OCI-LY3 (cell line): ENCODE measurements around the gene FMNL2.

Source experiments
- H2AFZ ChIP-seq: fragments of 200-600, 300-600 bp; shearing (Covaris generic); 2 replicates; pipeline ENCODE4 v1.6.0; 2014; ENCODE audit warnings: antibody characterized with exemption, low read depth, low read length
- H3K27ac ChIP-seq: fragments of 200-600, 300-600 bp; sonication (generic); 2 replicates; pipeline ENCODE4 v1.5.1; 2014; ENCODE audit warnings: mild to moderate bottlenecking, low read length, moderate library complexity, mixed read lengths
- H3K27me3 ChIP-seq: fragments of 200-600, 300-600 bp; sonication (generic); 2 replicates; pipeline ENCODE4 v1.6.1; 2014; ENCODE audit warnings: low read depth, low read length, mixed read lengths
- H3K36me3 ChIP-seq: fragments of 200-600, 300-600 bp; sonication (generic); replicated peaks from 2 replicates; pipeline ENCODE3; 2014; ENCODE audit warnings: low read depth, low read length, mixed read lengths
- H3K4me1 ChIP-seq: fragments of 300-600, 200-600 bp; sonication (generic); 2 replicates; pipeline ENCODE4 v1.6.1; 2014; ENCODE audit warnings: low read length, mixed read lengths
- H3K4me2 ChIP-seq: fragments of 200-600, 300-600 bp; sonication (generic); 2 replicates; pipeline ENCODE4 v1.6.1; 2014; ENCODE audit warnings: low read length, mixed read lengths
- H3K4me3 ChIP-seq: fragments of 300-600, 200-600 bp; sonication (generic); 2 replicates; pipeline ENCODE4 v1.5.1; 2014; ENCODE audit warnings: antibody characterized with exemption, mild to moderate bottlenecking, low read length, moderate library complexity
- H3K79me2 ChIP-seq: fragments of 300-600, 200-600 bp; shearing (Covaris generic); 2 replicates; pipeline ENCODE4 v1.6.1; 2014; ENCODE audit warnings: mild to moderate bottlenecking, low read length, mixed read lengths
- H3K9ac ChIP-seq: fragments of 300-600, 200-600 bp; shearing (Covaris generic); 2 replicates; pipeline ENCODE4 v1.6.0; 2014; ENCODE audit warnings: mild to moderate bottlenecking, low read length, moderate library complexity
- H3K9me3 ChIP-seq: fragments of 200-600, 300-600 bp; shearing (Covaris generic); 2 replicates; pipeline ENCODE4 v1.6.1; 2014; ENCODE audit warnings: low read length, mixed read lengths; ENCODE audit not compliant: insufficient read depth
- H4K20me1 ChIP-seq: fragments of 200-600, 300-600 bp; sonication (generic); 2 replicates; pipeline ENCODE4 v1.6.1; 2016; ENCODE audit warnings: low read length, mixed read lengths; ENCODE audit not compliant: insufficient read depth
- EZH2phosphoT487 ChIP-seq: fragments of 200-600 bp; shearing (Covaris generic); IDR thresholded peaks from 2 replicates; pipeline ENCODE4 v1.6.1; 2018; ENCODE audit warnings: antibody characterized with exemption, mixed run types, low read depth
- TF ChIP-seq, protein P1 (sequence below): fragments of 200-600, 300-600 bp; sonication (generic); IDR thresholded peaks from 2 replicates; pipeline ENCODE4 v1.5.1; 2014; ENCODE audit warnings: antibody characterized with exemption, low read length, low read depth

FMNL2 gene

GRCh38 chr2:152445375-152445774, 110.4 kb downstream of the FMNL2 start:
- no peak overlapping the region for H3K4me2 ChIP-seq
- peaks cover 16% of the 10 kb centered on the region for H3K4me1 ChIP-seq
- no peaks in the 10 kb centered on the region for H3K36me3 ChIP-seq
- no peaks in the 10 kb centered on the region for H4K20me1 ChIP-seq
- TF ChIP-seq, protein P1, sequence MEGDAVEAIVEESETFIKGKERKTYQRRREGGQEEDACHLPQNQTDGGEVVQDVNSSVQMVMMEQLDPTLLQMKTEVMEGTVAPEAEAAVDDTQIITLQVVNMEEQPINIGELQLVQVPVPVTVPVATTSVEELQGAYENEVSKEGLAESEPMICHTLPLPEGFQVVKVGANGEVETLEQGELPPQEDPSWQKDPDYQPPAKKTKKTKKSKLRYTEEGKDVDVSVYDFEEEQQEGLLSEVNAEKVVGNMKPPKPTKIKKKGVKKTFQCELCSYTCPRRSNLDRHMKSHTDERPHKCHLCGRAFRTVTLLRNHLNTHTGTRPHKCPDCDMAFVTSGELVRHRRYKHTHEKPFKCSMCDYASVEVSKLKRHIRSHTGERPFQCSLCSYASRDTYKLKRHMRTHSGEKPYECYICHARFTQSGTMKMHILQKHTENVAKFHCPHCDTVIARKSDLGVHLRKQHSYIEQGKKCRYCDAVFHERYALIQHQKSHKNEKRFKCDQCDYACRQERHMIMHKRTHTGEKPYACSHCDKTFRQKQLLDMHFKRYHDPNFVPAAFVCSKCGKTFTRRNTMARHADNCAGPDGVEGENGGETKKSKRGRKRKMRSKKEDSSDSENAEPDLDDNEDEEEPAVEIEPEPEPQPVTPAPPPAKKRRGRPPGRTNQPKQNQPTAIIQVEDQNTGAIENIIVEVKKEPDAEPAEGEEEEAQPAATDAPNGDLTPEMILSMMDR: no peak
- TF ChIP-seq EZH2phosphoT487: no peak
- H3K27me3 ChIP-seq: 0 out of 2 replicates have a peak, but pooled peaks cover 2% of the 10 kb centered on the region
- no peak overlapping the region for H3K9ac ChIP-seq
- no peak overlapping the region for H2AFZ ChIP-seq
- H3K79me2 ChIP-seq: no peaks in the 10 kb centered on the region
- H3K4me3 ChIP-seq: no peak overlapping the region
- H3K27ac ChIP-seq: no peak overlapping the region
- H3K9me3 ChIP-seq: no peaks in the 10 kb centered on the region

DNA sequence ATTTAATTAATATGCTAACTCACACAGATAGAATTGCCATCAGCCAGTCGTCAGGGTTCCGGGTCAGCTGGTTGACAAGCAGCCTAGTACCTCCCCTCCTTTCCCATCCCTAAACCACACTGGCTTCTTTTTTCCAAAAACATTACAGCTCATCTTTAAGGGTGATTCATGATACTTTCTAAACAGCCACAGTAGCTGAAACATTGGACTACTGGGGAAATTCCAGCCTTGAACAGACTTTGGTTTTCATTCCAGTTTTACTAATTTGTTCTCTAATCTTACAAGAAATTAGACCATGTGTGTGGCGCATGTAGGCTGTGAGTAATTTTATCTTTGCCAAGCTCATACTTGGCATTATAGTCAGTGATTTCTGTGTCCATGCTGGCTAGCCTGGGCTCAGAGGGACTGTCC, 110.8 kb downstream of the FMNL2 start:
- Histone ChIP-seq H3K79me2 (no peaks in the 10 kb centered on the region), H4K20me1 (no peaks in the 10 kb centered on the region), H3K27me3 (no peaks in the 10 kb centered on the region), H3K4me2 (peak overlapping the region; percentile 25; the same call in 1 of the 2 replicates), H3K27ac (no peak overlapping the region), H3K4me1 (peaks cover 16% of the 10 kb centered on the region), H3K9ac (no peak overlapping the region), H2AFZ (no peak overlapping the region), H3K4me3 (no peak overlapping the region), H3K9me3 (no peaks in the 10 kb centered on the region), H3K36me3 (no peaks in the 10 kb centered on the region)
- no peak for TF ChIP-seq EZH2phosphoT487
- TF ChIP-seq, protein P1: no peak

GRCh38 chr2:152446213-152446612, 111.2 kb downstream of the FMNL2 start:
- Histone ChIP-seq H4K20me1 (no peaks in the 10 kb centered on the region), H3K9me3 (no peaks in the 10 kb centered on the region), H2AFZ (no peak overlapping the region), H3K4me2 (no peak overlapping the region; the same call in 1 of the 2 replicates), H3K36me3 (no peaks in the 10 kb centered on the region), H3K9ac (no peak overlapping the region), H3K27me3 (no peaks in the 10 kb centered on the region), H3K4me3 (no peak overlapping the region), H3K27ac (no peak overlapping the region), H3K79me2 (no peaks in the 10 kb centered on the region), H3K4me1 (peaks cover 16% of the 10 kb centered on the region)
- TF ChIP-seq EZH2phosphoT487: no peak
- TF ChIP-seq, protein P1: no peak

DNA sequence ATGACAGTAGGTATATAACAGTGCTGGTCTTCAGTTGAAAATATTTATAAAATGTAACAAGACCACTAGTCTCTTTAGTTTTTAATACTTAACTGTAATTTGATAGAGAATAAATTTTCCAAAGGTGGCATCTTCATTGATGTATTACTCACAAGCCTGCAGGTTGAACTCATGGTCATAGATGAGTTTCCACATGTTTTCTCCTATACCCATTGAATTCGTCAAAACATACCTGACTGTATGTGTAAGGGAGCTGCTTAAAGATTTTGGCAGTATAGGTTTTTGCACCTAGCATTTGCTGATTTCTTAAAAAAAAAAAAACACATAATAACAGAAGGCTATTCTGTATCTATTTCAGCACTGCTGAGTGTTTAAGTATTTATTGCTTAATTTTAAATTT, 112.9 kb downstream of the FMNL2 start:
- H3K4me3 ChIP-seq: no peak overlapping the region
- TF ChIP-seq EZH2phosphoT487: no peak
- TF ChIP-seq, protein P1: no peak
- H2AFZ ChIP-seq: no peak overlapping the region
- no peaks in the 10 kb centered on the region for H3K27me3 ChIP-seq
- H3K9ac ChIP-seq: no peak overlapping the region
- H3K9me3 ChIP-seq: no peaks in the 10 kb centered on the region
- no peaks in the 10 kb centered on the region for H4K20me1 ChIP-seq
- H3K4me2 ChIP-seq: no peak overlapping the region
- no peaks in the 10 kb centered on the region for H3K36me3 ChIP-seq
- H3K4me1 ChIP-seq: peaks cover 12% of the 10 kb centered on the region
- H3K79me2 ChIP-seq: no peaks in the 10 kb centered on the region
- no peak overlapping the region for H3K27ac ChIP-seq
